HG03442 (cell line): Measurements from ENCODE around the gene RNF227.

ENCODE experiments used
- ATAC-seq: cut with Tn5 transposase; IDR thresholded peaks from one replicate; pipeline ENCODE4 v1.9.1; 2021; ENCODE audit warnings: mild to moderate bottlenecking, moderate library complexity; ENCODE audit not compliant: unreplicated experiment

Gene RNF227

GRCh38 chr17:7930841-7931631, 14.9 kb upstream of the RNF227 start:
- ATAC-seq = no peak

DNA sequence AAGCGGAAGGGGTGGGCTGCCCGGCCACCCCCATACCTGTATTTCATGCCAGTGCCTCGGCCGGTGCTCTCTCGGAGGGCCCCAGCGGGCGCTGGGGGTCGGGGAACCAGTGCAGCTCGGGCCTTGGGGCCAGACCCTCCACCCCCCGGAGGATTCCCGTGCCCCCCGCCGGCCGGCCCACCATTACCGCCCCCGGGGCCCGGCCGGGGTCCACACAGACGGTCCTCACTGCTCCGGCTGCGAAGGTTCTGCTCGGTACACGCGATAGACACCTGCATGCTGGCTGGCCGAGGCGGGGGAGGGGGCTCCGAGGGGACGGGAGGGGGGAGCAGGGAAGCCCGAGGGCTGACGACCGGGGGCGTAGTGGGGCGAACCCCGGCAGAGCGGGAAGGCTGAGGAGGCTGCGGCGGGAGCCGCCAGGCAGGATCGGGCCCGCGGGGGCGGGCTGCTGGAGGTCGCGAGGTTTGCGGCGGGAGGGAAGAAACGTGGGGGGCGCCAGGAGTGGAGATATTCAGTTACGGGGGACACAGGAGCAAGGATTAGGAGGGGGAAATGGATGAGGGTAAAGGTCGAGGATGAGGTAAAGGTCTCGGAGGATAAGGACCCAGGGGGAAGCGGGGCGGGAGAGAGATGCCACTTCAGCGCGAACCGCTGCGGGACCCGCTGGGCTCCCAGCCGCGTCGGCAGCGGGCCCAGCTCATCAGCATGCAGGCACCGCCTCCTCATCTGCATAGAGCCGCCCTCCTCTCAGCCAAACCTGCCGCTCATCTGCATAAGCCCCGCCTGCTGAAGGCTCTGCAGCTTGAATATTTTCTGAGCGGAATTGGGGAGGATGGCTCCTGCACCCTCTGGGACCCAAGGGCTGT, 13.3 kb upstream of the RNF227 start, which contains the start of gene KCNAB3:
Gene KCNAB3, minus strand, starts transcription at position 699 of the 866 bp plus-strand sequence. Its CDS starts 421 bp downstream, at position 278.
- no peak for ATAC-seq

- ATAC-seq = no peak
Observed at GRCh38 chr17:7927596-7927995, 11.5 kb upstream of the RNF227 start.

DNA sequence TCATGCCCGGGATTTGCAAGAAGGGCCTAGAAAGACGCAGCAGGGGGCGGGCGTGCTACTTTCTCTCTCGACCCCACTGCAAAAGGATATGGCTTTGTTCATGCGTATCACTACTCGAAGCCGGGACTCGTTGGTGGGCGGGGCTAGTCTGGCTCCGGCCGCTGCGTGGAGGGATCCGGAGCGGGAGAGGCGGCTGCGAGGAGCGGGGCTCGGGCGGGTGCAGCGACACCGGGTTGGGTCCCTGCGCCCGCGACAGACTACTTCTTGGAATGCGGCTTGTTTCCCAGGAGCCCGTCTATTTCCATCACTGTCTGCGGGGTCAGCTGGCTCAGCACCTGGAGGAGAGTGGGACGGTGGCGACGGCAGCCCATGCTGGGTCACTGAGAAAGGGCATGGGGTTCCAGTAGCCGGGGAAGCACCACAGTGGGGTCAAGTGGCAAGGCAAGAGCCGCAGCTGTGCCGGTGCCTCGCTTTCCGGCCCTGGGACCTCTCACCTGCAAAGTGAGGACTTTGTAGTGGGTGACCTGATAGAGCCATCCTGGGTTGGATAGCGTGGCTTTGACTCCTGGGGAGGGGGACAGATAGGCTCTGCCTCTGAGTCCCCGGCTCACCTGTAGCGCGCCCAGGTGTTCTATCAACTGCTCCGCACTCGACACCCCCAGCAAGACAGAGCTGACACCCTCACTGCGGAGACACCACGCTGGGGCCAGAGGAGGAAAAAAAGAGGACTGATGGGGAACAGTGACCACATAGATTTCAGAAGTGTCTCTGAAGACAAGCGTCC, 6.9 kb upstream of the RNF227 start:
- no peak for ATAC-seq

- no peak for ATAC-seq
Observed at GRCh38 chr17:7922269-7922844, 6.3 kb upstream of the RNF227 start.

- ATAC-seq = no peak
Observed at GRCh38 chr17:7916808-7917207, 719 bp upstream of the RNF227 start.

DNA sequence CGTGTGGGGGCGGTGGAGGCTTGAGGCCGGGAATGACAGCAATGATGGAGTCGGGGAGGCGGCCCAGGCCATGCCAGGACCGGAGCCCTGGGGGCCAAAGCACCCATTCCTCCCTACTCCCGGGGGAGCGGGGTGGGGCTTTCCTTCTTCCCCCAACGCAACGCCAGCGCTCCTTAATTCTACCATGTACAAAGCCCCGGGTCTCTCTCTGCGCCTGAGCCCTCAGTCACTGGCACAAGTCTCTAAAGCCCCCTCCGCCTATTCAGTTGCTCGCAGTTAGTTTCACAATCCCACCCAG, 245 bp upstream of the RNF227 start:
- no peak for ATAC-seq

GRCh38 chr17:7915179-7915610, 894 bp downstream of the RNF227 start:
- ATAC-seq = peak; percentile 28

DNA sequence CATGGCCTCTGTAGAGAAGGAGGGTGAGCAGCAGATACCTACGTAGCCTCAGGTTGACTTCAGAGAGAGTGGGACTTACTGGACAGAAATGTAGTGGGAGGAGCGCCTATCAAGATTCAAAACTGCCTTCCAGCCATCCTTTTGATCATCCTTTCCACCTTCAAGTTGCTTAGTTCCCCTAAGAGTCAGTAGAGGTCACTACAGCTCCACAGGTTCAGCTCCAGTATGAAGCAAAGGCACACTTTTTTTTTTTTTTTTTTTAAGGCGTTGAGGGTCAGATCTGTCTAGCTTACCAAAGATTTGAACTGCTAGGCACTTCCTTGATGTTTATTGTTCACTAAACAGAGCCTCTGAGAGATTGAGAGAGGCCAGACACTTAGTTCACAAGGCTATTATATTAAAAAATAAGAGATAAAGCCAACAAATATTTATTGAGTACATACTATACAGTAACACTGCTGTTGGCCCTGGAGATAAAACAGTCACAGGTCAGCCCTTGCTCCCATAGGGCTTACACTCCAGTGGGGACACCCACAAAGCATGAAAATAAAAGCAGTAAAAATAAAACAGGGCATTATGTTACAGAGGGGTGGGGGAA, 3.1 kb downstream of the RNF227 start:
- ATAC-seq = no peak

GRCh38 chr17:7911116-7911515, 5.0 kb downstream of the RNF227 start:
- ATAC-seq = no peak

DNA sequence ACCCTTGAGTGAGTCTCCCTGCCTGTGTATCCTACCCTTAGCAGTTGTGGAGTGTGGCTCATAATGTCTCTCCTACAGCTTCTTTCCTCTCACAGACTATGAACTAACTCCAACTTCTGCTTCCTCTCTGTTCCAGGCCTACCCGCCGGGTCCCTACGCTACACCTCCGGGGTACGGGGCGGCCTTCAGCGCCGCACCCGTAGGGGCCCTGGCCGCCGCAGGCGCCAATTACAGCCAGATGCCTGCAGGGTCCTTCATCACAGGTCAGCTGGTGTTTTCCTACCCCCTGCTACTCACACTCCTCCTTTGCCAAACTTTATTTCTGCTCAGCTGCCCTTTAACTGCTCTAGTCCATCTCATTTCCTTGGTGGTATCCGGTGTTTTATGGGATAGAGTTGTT, 5.4 kb downstream of the RNF227 start:
- no peak for ATAC-seq

- ATAC-seq = no peak
Observed at GRCh38 chr17:7910281-7910680, 5.8 kb downstream of the RNF227 start.

GRCh38 chr17:7909089-7909488, 7.0 kb downstream of the RNF227 start:
- ATAC-seq = no peak

DNA sequence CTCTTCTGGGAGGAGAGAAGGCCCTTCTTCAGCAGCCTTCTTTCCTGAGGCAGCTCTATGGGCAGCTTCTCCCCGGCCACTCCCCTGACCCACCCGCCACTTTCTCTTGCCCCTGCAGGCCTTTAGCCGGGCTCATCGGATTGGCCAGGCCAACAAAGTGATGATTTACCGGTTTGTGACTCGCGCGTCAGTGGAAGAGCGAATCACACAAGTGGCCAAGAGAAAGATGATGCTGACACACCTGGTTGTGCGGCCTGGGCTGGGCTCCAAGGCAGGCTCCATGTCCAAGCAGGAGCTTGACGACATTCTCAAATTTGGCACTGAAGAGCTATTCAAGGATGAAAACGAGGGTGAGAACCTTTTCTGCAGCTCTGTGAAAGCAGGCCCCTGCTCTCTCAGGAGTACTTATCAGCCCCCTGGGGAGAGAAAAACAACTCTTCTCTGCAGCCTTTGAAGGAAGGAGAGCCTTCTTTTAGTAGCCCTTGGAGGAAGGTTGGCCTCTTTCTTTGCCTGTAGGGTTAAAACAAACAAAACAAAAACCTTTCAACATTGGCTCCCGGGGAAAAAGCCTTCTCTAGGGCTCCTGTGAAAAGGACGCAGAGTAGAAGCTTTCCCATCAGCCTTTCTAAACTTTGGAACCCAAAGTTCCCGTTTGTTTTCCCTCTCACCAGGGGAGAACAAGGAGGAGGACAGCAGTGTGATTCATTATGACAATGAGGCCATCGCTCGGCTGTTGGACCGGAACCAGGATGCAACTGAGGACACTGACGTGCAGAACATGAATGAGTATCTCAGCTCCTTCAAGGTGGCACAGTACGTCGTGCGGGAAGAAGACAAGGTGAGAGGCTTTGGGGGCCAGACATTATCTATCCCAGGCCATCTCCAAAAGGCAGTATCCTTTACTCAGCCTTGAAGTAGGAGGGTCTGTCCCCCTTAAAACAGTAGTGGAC, 12.7 kb downstream of the RNF227 start:
- ATAC-seq = no peak

- ATAC-seq = no peak
Observed at GRCh38 chr17:7897773-7898172, 18.3 kb downstream of the RNF227 start.

GRCh38 chr17:7897090-7897489, 19.0 kb downstream of the RNF227 start:
- ATAC-seq = no peak

GRCh38 chr17:7894866-7895265, 21.2 kb downstream of the RNF227 start:
- ATAC-seq = no peak

DNA sequence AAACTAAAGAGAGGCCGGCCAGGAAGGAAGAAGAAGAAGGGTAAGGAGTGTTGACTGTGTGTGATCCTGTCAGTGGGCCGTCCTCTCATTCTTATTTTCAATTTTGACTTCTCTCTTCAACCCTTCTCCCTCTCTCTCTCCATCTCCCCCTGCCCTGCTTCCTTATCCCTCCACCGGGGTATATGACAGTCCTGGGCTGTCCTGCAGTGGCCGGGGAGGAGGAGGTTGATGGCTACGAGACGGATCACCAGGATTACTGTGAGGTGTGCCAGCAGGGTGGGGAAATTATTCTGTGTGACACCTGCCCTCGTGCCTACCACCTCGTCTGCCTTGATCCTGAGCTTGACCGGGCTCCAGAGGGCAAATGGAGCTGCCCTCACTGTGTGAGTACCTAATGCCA, 21.9 kb downstream of the RNF227 start:
- ATAC-seq = no peak

- ATAC-seq = no peak
Observed at GRCh38 chr17:7893187-7893880, 22.8 kb downstream of the RNF227 start.
